OCI-M1 (cell line): ENCODE measurements around the gene GMEB2.
"Not testable (repeated sequence)": the region's sequence is repeated elsewhere in the genome, so short reads cannot be mapped to it uniquely, and the experiment has no call there.

Experiments used
- DNase-seq: peaks from one replicate; lab custom pipeline; 2025; lab: John Stamatoyannopoulos, UW

The GMEB2 gene

DNA sequence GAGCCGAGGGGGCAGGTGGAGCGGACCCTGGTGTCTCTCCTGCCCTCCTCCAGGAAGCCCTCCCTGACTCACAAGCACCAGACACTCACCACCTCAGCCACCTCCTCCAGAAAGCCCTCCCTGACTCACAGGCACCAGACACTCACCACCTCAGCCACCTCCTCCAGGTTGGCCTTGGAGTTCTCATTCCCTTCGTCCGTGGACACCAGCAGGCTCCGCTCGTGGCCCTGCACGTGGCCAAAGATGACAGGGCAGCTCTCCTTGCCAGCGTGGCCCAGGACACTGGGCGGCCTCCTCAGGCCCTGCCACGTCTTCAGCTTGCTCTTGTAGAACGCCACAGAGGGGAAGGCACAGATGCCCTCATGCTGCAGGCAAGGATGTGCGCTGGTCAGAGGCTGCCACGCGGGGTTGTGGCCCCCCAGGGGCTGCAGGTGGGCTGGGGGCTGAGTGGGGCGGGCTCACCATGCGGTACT lies 66.5 kb downstream of the GMEB2 start:
- no peak for DNase-seq

DNA sequence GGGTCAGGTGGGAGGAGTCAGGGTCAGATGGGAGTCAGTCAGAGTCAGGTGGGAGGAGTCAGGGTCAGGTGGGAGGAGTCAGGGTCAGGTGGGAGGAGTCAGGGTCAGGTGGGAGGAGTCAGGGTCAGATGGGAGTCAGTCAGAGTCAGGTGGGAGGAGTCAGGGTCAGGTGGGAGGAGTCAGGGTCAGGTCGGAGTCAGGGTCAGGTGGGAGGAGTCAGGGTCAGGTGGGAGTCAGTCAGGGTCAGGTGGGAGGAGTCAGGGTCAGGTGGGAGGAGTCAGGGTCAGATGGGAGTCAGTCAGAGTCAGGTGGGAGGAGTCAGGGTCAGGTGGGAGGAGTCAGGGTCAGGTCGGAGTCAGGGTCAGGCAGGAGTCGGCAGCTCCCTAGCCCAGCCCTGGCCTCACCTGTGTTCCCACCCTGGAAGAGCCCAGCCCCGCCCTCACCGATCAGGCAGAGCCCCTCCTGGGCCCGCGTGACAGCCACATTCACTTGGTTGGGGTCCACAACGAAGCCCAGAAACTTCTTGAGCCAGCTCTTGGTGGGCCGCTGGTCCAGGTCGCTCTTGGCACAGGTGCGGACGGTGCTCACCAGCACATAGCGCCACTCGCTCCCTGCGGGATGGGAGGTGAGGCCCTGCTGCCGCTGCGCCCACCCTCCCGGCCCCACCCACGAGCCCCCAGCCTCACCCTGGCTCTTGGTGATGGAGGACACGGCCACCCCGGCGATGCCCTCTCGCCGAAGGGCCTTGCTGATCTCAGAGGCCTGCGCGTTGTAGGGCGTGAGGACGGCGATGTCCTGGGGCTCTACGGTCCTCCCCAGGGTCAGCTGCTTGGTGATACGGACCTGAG lies 67.2 kb downstream of the GMEB2 start:
- not testable (repeated sequence) for DNase-seq

DNA sequence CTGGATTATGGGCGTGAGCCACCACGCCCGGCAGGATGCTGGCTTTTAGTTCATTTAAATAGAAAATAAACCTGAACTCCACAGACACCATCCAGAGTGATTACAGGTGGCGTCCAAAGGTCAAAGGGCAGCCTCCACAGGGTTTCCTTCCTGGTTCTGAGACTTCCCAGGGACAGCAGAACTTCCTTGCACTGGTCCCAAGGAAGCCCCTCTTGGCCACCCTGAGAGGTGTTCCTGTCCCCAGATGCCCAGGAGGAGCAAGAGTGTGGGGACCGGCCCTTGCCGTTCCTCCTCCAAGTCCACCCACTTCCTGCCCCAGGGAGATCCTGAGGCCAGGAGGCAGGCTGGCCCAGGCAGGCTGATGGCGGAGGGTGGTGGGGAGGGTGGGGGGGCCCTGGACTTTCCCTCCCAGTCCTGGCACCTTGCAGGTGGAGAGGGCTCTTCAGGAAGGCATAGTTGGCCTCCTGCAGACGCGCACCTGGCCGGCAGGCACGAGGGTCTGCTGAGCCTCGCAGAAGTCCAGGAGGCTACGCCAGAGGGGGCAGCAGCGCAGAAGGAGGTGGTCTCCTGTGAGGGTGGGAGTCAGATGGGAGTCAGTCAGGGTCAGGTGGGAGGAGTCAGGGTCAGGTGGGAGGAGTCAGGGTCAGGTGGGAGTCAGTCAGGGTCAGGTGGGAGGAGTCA lies 68.0 kb downstream of the GMEB2 start:
- no peak for DNase-seq

- DNase-seq, result no peak
Observed at GRCh38 chr20:63557481-63557891, 69.4 kb downstream of the GMEB2 start.

DNA sequence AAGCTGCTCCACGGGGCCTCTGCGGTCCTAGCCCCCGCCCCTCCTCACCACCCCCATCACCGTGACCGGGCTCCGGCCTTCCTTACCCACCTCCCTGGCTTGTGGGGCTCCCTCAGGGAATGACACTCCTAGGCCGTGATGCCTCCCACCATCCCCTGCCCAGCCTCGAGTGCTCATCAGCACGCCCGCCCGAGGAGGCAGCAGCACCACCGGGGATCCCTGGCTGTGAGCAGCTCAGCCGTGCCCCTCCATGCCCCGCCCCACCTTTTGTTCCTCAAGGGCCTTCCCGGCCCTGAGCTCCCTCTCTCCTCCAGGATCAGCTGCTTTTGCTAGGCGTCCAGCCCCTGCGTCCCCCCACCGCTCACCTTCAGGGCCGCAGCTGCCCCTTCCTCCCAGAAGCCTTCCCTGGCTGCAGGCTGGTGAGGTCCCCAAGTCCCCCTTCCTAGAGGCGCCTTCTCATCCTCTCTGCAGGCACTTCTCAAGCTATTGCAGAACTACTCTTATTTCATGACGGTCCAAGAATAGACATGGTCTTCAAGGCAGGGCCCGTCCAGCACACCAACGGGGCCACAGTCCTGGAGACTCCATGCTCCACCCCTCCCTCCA lies 69.9 kb downstream of the GMEB2 start:
- DNase-seq, result no peak

DNA sequence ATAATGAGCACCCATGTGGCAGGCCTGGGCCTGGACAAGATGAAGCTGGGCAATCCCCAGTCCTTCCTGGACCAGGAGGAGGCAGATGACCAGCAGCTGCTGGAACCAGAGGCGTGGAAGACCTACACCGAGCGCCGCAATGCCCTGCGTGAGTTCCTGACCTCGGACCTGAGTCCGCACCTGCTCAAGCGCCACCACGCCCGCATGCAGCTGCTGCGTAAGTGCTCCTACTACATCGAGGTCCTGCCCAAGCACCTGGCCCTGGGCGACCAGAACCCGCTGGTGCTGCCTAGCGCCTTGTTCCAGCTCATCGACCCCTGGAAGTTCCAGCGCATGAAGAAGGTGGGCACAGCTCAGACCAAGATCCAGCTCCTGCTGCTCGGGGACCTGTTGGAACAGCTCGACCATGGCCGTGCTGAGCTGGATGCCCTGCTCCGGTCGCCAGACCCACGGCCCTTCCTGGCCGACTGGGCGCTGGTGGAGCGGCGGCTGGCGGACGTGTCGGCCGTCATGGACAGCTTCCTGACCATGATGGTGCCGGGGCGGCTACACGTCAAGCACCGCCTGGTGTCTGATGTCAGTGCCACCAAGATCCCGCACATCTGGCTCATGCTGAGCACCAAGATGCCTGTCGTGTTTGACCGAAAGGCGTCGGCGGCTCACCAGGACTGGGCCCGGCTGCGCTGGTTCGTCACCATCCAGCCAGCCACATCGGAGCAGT lies 71.1 kb downstream of the GMEB2 start:
- DNase-seq, result no peak

DNA sequence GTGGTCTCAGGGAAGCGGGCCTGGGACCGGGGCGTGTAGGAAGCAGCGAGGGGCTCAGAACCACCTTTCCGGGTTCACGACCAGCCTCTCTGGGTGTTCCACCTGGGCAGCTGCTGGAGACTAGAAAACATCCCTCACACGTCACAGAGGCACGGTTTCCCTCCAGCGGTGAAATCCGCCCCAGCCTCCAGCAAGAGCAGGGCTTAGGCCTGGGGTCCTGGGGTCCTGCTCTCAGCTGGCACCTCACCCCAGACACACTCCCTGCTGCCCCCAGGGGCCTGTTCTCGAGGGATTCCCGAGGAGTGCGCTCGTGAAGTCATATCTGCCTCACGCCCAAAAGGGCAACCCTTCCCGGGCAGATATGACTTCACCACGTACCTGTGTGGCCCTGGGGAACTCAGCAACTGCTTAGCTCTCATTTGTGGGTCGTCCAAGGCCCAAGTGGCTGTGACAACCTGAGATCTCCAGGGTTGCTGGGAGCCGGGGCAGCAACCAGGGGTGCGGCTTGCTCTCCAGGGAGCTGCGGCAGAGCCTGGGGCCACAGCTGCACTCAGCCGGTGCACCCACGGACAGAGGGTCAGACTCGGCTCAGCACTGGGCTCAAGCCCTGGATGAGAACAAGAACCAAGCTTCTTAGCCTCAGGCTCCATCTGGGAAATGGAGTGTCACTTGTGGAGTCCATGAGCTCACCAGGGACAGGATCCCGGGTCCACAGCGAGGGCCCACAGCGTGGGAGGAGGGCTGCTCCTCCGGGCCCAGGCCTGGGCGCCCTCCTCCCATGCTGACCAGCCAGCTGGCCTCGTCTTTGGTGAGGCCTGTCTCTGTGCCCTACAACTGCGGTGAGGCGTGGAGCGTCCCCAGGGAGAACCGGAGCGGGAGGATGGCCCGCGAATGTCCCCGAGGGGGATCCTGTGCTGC lies 72.3 kb downstream of the GMEB2 start:
- no peak for DNase-seq

GRCh38 chr20:63553933-63554290 lies 73.0 kb downstream of the GMEB2 start, which contains the start of gene FNDC11:
Gene FNDC11 (plus strand): TSS chr20:63554159. CDS start chr20:63555664, 1,505 bp downstream.
- DNase-seq, result peak; percentile 36

- DNase-seq, result peak; percentile 92
Observed at GRCh38 chr20:63553251-63553932, 73.5 kb downstream of the GMEB2 start.

DNA sequence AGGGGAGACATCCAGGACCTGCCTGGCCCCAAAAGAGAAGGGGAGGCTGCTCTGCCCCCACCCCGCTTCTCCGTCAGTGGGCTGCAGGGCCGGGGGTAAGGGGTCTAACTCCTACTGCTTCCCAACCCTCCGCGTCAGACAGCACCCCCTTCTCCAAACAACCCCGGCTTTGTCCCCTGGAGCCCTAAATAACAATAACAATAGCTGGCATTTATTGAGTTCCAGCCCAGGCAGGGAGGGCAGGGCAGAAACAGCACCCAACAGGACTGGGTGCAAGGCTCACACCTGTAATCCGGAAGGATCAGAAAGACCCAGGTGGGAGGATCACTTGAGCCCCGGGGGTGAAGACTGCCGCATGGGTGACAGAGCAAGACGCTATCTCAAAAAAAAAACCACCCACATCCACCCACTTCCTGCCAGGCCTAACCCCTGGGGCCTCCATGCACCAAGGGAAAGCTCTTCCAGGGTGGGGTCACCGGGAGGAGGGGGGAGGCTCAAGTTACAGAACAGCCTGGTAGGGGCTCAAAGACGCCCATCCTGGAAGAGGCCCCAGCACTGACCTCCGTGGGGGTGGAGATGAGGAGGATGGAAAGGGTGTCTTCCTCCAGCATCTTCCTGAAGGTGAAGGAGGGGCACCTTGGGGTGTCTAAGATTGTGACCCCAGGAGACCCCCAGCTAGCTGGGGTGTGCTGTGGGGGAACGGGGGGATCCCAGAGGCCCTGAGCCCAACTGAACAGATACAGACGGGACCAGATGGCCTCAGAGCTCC lies 74.2 kb downstream of the GMEB2 start:
- DNase-seq, result peak; percentile 64

- DNase-seq, result peak; percentile 6
Observed at GRCh38 chr20:63551068-63551467, 75.8 kb downstream of the GMEB2 start.

- DNase-seq, result no peak
Observed at GRCh38 chr20:63549679-63550282, 77.1 kb downstream of the GMEB2 start.

- DNase-seq, result no peak
Observed at GRCh38 chr20:63549019-63549418, 77.9 kb downstream of the GMEB2 start.

- DNase-seq, result no peak
Observed at GRCh38 chr20:63548542-63548941, 78.4 kb downstream of the GMEB2 start.

DNA sequence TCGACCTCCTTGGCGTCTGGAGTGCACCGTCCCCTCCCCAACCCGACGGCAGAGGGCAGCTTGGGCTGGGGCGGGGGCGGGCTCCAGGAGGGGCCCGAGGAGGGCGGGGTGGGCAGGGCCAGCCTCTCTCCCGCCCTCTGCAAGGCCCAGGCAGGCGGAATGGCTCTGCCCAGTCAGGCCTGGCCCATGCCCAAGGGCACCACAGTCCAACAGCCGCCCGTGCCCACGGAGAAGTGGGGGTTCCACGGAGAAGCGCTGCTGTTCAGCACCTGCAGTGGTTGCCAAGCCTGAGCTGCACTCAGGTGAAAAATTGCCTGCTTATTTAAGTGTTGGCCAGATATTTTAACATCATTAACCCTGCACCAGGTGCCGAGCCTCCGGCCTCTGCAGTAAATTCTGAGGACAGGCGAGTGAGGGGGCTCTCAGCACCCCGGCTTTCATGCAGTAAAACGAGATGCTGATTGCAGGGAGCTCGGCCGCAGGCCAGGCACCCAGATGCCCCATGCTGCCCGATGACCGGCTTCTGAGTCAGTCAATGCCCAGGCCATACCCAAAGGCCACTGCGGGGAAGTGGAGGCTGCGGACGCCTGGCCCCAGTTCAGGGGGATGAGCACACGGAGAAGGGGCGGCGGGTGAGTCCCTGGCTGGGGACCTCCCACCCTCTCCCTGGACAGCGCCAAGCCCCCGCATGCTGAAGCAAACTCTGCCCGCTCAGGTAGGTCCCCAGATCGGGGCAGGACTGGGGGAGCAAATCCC lies 79.0 kb downstream of the GMEB2 start, which contains the start of gene SRMS:
TSS of gene SRMS (minus strand) at position 25 of the 756 bp plus-strand sequence. CDS start 286 bp downstream, outside the sequence.
- DNase-seq, result no peak

DNA sequence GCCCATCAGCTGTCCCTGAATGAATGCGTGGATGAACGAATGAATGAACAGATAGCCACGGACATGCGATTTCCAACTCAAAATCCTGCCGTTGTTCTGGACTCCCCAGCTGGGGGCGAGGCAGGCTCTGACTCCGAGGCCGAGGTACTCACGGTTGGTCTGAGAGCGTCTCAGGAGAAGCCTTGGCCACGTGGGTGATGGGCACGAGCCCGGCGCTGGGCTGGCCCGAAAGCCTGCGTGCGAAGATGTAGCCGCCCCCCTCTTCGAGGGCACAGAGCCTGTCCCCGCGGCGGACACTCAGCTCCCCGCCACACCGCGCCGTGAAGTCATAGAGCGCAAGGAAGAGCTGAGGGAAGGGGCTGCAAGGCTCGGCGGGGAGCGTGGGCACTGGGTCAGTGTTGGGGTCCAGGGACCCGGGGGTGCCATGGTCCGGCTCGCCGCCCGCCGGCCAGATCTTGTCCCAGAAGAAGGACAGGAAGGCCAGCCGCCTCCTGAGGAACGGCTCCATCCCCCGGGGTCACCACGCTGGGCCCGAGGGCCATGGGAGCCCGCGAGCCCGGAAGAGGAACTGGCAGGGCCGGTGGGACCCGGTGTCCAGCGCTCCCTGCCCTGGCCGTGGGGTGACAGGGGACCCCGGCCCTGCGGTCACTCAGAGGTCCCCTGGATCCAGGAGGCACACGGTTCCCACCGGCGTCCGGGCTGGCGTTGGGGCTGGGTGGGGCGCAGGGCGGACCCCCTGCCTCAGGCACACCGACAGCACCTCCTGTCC lies 79.8 kb downstream of the GMEB2 start:
- no peak for DNase-seq

GRCh38 chr20:63546256-63546955 lies 80.5 kb downstream of the GMEB2 start:
- DNase-seq, result no peak
